Measurements from ENCODE around the gene GNG7. TPM values are rescaled to one million over a fixed set of nuclear protein-coding genes. Genes with fewer than 3 reads are reported as not detected.
"Not testable (repeated sequence)": the region's sequence is repeated elsewhere in the genome, so short reads cannot be mapped to it uniquely, and the experiment has no call there.

GNG7 gene
- polyA plus RNA-seq, 1 of the 3 experiments (the other 2 are of a cell fraction) = 2.2 TPM

DNA sequence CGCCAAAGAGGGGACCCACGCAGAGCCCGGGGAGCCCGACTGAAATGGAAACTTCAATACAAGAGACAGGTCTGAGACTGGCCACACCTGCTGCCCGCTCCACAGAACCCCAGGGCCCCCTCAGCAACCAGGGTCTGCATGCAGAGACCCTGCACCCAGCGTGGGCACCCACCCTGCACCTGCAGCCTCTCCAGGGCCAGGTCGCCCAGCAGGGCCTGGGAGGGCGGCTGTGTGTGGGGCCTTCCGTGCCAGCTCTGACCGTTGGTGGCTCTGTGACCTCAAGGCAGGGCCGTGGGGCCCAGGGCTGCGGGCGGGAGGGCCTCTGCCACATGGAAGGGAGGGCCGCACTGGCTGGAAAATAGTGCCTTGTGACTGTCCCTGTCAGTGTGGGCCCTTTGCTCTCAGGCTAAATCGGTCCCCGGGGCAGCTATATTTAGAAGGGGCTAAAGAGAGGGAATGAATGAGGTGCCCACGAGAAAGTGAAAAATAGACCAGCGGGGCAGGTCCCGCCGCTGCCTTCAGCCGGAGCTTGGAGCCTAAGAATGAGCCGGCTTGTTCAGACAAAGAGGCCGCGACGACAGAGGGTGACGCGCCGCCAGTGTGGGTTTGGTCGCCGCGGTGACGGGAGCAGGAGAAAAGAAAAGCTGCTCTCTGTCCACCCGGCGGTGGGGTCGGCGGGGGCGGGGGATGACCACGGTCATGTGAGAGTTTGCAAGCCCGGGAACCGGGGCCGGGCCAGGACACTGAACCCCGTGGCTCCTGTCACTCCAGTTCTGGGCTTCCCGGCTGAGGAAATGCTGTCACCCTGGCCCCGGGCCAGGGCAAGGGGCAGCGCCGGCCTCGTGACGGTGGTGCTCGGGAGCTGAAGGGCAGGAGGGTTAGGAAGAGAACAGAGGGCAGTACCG lies 156.1 kb downstream of the GNG7 start:
- Histone ChIP-seq H3K4me2 (no peak overlapping the region), H4K20me1 (ENCODE audit: insufficient read depth) (no peaks in the 10 kb centered on the region), H2AFZ (ENCODE audit: low read depth) (no peak overlapping the region), H3K9ac (no peak overlapping the region), H3K36me3 (replicated peaks in 1 of 2; ENCODE audit: control insufficient read depth in 1 of 2, insufficient read depth in 2 of 2, low read length in 1 of 2) (no peaks in the 10 kb centered on the region), H3K9me3 (no peaks in the 10 kb centered on the region), H3K27ac (ENCODE audit: low read depth in 2 of 2, low read length in 1 of 2) (no peak overlapping the region), H3K4me1 (ENCODE audit: control insufficient read depth in 1 of 2, insufficient read depth in 2 of 2, low read depth in 1 of 2, low read length in 1 of 2) (peaks cover 17 to 32% of the 10 kb centered on the region in 2 experiments; a peak in 3 of 4 replicates), H3K4me3 (ENCODE audit: low read depth in 2 of 2, low read length in 1 of 2) (no peak overlapping the region), H3K27me3 (ENCODE audit: insufficient read depth) (no peaks in the 10 kb centered on the region), H3F3A (replicated peaks; ENCODE audit: insufficient read depth) (peaks cover 24% of the 10 kb centered on the region), H3K9me2 (no peaks in the 10 kb centered on the region), H3K79me2 (ENCODE audit: insufficient read depth) (peaks cover 12% of the 10 kb centered on the region; the same call in 1 of the 2 replicates)
- 91% methylated on average over 33 of the region's 50 CpGs for WGBS (ENCODE audit: low lambda C conversion rate)
- TF ChIP-seq POLR2AphosphoS5 (IDR thresholded peaks at IDR 0.05; ENCODE audit: low read depth, low read length) (no peak), RAD21 (IDR thresholded peaks at IDR 0.05; ENCODE audit: low read length) (no peak), CHD2 (IDR thresholded peaks at IDR 0.05; ENCODE audit: low read length, partially characterized antibody) (no peak), TEAD4 (IDR thresholded peaks at IDR 0.05; ENCODE audit: borderline replicate concordance, insufficient read depth) (no peak), YY1 (IDR thresholded peaks at IDR 0.05; ENCODE audit: low read depth) (no peak), MEF2A (IDR thresholded peaks at IDR 0.05; ENCODE audit: borderline replicate concordance, low read depth) (no peak), EZH2phosphoT487 (IDR thresholded peaks at IDR 0.05; ENCODE audit: borderline replicate concordance, low read depth) (no peak), SIN3A (IDR thresholded peaks at IDR 0.05; ENCODE audit: borderline replicate concordance, low read depth, low read length) (no peak), MXI1 (IDR thresholded peaks at IDR 0.05; ENCODE audit: low read depth, low read length) (no peak), EP300 (IDR thresholded peaks at IDR 0.05; ENCODE audit: borderline replicate concordance in 1 of 2, low read depth in 1 of 2, low read length in 1 of 2) (no peak), GABPA (IDR thresholded peaks at IDR 0.05; ENCODE audit: low read depth) (no peak), RXRA (IDR thresholded peaks at IDR 0.05; ENCODE audit: borderline replicate concordance, low read depth) (no peak), ELF1 (IDR thresholded peaks at IDR 0.05) (no peak), GATA2 (CRISPR knock-in tag; IDR thresholded peaks at IDR 0.05) (no peak)
- TF ChIP-seq, protein P1, sequence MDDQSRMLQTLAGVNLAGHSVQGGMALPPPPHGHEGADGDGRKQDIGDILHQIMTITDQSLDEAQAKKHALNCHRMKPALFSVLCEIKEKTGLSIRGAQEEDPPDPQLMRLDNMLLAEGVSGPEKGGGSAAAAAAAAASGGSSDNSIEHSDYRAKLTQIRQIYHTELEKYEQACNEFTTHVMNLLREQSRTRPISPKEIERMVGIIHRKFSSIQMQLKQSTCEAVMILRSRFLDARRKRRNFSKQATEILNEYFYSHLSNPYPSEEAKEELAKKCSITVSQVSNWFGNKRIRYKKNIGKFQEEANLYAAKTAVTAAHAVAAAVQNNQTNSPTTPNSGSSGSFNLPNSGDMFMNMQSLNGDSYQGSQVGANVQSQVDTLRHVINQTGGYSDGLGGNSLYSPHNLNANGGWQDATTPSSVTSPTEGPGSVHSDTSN (IDR thresholded peaks at IDR 0.05) = no peak
- TF ChIP-seq, protein P2, sequence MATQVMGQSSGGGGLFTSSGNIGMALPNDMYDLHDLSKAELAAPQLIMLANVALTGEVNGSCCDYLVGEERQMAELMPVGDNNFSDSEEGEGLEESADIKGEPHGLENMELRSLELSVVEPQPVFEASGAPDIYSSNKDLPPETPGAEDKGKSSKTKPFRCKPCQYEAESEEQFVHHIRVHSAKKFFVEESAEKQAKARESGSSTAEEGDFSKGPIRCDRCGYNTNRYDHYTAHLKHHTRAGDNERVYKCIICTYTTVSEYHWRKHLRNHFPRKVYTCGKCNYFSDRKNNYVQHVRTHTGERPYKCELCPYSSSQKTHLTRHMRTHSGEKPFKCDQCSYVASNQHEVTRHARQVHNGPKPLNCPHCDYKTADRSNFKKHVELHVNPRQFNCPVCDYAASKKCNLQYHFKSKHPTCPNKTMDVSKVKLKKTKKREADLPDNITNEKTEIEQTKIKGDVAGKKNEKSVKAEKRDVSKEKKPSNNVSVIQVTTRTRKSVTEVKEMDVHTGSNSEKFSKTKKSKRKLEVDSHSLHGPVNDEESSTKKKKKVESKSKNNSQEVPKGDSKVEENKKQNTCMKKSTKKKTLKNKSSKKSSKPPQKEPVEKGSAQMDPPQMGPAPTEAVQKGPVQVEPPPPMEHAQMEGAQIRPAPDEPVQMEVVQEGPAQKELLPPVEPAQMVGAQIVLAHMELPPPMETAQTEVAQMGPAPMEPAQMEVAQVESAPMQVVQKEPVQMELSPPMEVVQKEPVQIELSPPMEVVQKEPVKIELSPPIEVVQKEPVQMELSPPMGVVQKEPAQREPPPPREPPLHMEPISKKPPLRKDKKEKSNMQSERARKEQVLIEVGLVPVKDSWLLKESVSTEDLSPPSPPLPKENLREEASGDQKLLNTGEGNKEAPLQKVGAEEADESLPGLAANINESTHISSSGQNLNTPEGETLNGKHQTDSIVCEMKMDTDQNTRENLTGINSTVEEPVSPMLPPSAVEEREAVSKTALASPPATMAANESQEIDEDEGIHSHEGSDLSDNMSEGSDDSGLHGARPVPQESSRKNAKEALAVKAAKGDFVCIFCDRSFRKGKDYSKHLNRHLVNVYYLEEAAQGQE (IDR thresholded peaks at IDR 0.05; ENCODE audit: low read depth, low read length) = no peak
- TF ChIP-seq, protein P3, sequence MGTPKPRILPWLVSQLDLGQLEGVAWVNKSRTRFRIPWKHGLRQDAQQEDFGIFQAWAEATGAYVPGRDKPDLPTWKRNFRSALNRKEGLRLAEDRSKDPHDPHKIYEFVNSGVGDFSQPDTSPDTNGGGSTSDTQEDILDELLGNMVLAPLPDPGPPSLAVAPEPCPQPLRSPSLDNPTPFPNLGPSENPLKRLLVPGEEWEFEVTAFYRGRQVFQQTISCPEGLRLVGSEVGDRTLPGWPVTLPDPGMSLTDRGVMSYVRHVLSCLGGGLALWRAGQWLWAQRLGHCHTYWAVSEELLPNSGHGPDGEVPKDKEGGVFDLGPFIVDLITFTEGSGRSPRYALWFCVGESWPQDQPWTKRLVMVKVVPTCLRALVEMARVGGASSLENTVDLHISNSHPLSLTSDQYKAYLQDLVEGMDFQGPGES (IDR thresholded peaks at IDR 0.05; ENCODE audit: low read depth, low read length) = no peak
- ChIA-PET CTCF (interaction anchor here (2.0 kb wide), 1 partner anchor 33 kb away, joined by 7 read pairs; no protein-coding TSS in a partner anchor), POLR2A (no interaction called here)
- no peak for DNase-seq

DNA sequence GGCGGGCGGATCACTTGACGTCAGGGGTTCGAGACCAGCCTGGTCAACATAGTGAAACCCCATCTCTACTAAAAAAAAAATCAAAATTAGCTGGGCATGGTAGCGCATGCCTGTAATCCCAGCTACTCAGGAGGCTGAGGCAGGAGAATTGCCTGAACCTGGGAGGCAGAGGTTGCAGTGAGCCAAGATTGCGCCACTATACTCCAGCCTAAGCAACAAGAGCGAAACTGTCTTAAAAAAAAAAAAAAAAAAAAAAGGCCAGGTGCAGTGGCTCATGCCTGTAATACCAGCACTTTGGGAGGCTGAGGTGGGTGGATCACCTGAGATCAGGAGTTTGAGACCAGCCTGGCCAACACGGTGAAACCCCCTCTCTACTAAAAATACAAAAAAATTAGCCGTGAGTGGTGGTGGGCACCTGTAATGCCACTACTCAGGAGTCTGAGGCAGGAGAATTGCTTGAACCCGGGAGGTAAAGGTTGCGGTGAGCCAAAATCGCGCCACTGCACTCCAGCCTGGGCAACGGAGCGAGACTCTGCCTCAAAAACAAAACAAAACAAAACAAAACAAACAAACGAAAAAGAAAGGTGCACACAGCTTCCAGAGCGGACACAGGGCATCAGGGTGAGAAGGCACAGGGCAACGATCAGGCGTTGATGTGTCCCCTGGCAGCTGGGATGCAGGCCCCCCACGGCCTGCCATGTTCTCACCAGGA lies 156.9 kb downstream of the GNG7 start:
- CTCF ChIA-PET = interaction anchor here (2.0 to 4.0 kb wide), 3 partner anchors 34 to 72 kb away, joined by 6 to 25 read pairs (median 19); no protein-coding TSS in a partner anchor
- POLR2A ChIA-PET; H2AFZ ChIP-seq (ENCODE audit: low read depth); H3K9me3 ChIP-seq; H3K36me3 ChIP-seq (replicated peaks in 1 of 2; ENCODE audit: control insufficient read depth in 1 of 2, insufficient read depth in 2 of 2, low read length in 1 of 2); DNase-seq; H3K4me3 ChIP-seq (ENCODE audit: low read depth in 2 of 2, low read length in 1 of 2); H3K9me2 ChIP-seq; H3K4me2 ChIP-seq; H3K27me3 ChIP-seq (ENCODE audit: insufficient read depth); H3K9ac ChIP-seq; H3K27ac ChIP-seq (ENCODE audit: low read depth in 2 of 2, low read length in 1 of 2); H4K20me1 ChIP-seq (ENCODE audit: insufficient read depth): not testable (repeated sequence)
- 95% methylated on average over 18 of the region's 20 CpGs for WGBS (ENCODE audit: low lambda C conversion rate)
- peaks cover 13 to 37% of the 10 kb centered on the region in 2 experiments; a peak in 3 of 4 replicates for H3K4me1 ChIP-seq (ENCODE audit: control insufficient read depth in 1 of 2, insufficient read depth in 2 of 2, low read depth in 1 of 2, low read length in 1 of 2)
- H3K79me2 ChIP-seq (ENCODE audit: insufficient read depth) = peaks cover 13% of the 10 kb centered on the region; the same call in 1 of the 2 replicates
- peaks cover 30% of the 10 kb centered on the region for H3F3A ChIP-seq (replicated peaks; ENCODE audit: insufficient read depth)
